Ramos (cell line): ENCODE data around the gene SLC2A13.

Experiments used
- in situ Hi-C: fragments of 300-500 bp; cut with MboI; formaldehyde crosslinking; loops from one replicate; pipeline ENCODE4 v1.14.3; 2022; ENCODE audit warnings: low sequenced_read_pairs; ENCODE audit not compliant: unreplicated experiment

The SLC2A13 gene

DNA sequence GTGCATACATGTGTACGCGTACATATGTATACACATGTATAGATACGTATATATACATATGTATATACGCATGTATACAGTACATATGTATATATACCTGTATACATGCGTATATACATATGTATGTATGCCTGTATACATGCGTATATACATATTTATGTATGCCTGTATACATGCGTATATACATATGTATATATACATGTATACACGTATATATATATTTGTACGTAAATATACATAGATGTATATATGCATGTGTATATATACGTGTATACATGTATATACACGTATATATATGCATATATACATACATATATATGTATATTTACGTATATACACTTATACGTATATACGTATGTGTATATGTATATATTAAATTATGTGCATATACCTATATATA lies 392.3 kb downstream of the SLC2A13 start:
- in situ Hi-C loops = no loop called here

DNA sequence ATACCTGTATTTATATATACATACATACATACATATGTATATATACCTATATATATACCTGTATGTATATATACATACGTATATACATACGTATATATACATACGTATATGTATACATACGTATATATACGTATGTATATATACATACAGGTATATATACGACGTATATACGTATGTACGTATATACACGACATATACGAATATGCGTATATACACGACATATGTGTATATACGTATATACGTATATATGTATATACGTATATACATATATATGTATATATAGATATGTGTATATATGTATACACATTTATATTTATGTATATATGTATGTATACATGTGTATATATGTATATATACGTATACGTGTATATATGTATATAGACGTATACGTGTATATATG lies 393.5 kb downstream of the SLC2A13 start:
- in situ Hi-C loops = no loop called here
